GM21447 (cell line): ENCODE data around the gene SIGLEC11.
"Not testable (repeated sequence)": the region's sequence is repeated elsewhere in the genome, so short reads cannot be mapped to it uniquely, and the experiment has no call there.

Experiments
- ATAC-seq: cut with Tn5 transposase; IDR thresholded peaks from one replicate; pipeline ENCODE4 v1.9.1; 2021; ENCODE audit not compliant: unreplicated experiment

SIGLEC11 gene, protein sequence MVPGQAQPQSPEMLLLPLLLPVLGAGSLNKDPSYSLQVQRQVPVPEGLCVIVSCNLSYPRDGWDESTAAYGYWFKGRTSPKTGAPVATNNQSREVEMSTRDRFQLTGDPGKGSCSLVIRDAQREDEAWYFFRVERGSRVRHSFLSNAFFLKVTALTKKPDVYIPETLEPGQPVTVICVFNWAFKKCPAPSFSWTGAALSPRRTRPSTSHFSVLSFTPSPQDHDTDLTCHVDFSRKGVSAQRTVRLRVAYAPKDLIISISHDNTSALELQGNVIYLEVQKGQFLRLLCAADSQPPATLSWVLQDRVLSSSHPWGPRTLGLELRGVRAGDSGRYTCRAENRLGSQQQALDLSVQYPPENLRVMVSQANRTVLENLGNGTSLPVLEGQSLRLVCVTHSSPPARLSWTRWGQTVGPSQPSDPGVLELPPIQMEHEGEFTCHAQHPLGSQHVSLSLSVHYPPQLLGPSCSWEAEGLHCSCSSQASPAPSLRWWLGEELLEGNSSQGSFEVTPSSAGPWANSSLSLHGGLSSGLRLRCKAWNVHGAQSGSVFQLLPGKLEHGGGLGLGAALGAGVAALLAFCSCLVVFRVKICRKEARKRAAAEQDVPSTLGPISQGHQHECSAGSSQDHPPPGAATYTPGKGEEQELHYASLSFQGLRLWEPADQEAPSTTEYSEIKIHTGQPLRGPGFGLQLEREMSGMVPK

DNA sequence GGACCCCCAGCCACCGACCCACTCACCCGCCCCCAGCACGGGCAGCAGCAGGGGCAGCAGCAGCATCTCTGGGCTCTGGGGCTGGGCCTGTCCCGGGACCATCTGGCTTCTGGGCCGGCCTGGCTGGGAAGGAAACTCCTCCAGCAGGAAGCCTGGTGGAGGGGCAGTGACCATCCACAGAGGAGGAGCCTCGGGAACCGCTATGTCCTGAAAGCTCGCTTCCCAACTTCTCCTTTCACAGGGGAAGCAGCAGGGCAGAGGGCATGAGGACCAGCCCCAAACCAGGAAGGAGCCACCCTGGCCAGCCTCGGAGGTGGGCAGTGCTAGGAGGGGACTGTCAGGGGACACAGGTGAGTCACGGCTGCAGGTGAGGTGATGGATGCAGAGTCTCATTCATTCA, at the start of gene SIGLEC11:
Gene SIGLEC11, minus strand, starts transcription at position 193 of the 400 bp plus-strand sequence. Its CDS starts 91 bp downstream, at position 102.
- ATAC-seq, result not testable (repeated sequence)

DNA sequence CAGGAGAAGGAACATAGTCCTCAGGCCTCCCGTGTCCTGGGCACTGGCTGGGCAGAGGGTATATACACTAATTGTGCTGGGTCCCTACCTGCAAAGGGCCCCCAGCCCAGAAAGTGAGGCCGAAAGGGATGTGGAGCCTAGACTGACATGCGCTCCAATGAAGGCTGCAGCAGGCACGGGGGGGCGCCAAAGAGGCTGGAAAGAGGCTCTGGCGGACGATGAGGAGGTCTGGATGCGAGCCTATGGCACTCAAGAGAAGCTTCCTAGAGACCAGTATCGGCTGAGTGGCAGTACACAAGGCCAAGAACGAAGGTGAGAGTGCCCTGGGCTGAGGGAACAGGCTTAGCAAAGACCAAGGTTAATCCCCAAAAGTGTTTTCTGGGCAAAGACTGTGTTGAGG, 47.6 kb upstream of the SIGLEC11 start:
- no peak for ATAC-seq

DNA sequence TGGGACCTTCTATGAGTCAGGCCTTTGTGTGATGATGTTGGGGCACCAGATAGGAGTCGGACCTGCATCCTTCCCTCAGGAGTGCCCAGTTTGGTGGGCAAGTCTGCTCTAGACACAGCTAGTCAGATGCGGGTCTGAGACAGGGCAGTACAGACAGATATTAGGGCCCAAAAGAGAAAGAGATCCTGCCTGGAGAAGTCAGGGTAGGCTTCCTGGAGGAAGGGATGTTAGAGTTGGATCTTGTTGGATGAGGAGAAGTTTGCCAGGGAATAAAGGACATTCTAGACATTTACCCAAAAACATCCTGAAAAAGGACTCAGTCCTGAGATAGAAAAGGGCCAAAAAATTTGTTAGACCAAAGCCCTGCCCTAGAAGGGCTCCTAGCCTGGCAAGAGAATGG, 47.0 kb upstream of the SIGLEC11 start:
- no peak for ATAC-seq

DNA sequence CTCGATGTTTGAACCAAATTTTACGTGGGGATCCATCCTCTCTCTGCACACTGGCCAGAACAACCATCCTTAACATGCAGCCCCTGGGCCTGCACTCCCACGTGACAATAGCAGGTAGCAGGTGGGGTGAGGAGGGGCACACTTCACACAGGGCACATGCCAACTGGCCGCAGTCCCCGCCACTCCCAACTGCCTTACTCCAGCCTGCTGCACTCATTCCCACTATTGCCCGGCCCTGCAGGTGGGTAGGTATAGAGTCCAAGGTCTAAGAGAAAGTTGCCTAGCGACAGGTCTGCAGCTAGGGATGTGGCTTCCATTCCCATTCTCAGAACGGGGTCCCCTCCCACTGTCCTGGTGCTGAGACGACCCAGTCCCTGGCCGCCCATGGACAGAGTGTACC, 46.2 kb upstream of the SIGLEC11 start:
- ATAC-seq, result no peak

DNA sequence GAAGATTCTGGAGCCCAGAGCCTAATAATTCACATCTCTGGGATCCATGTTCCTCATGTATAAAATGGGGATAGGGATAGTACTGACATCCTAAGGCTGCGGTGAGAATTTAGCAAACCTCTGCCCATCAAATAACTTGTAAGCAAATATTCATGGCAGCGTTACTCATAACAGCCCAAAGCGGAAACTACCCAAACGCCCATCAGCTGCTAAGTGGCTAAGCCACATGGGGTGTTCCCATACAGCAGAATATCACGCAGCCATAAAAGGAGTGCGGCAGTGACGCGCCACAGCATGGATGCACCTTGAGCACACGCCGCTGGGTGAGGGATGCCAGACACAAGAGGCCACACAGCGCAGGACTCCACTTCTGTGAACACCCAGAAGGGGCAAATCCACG, 44.5 kb upstream of the SIGLEC11 start:
- no peak for ATAC-seq

DNA sequence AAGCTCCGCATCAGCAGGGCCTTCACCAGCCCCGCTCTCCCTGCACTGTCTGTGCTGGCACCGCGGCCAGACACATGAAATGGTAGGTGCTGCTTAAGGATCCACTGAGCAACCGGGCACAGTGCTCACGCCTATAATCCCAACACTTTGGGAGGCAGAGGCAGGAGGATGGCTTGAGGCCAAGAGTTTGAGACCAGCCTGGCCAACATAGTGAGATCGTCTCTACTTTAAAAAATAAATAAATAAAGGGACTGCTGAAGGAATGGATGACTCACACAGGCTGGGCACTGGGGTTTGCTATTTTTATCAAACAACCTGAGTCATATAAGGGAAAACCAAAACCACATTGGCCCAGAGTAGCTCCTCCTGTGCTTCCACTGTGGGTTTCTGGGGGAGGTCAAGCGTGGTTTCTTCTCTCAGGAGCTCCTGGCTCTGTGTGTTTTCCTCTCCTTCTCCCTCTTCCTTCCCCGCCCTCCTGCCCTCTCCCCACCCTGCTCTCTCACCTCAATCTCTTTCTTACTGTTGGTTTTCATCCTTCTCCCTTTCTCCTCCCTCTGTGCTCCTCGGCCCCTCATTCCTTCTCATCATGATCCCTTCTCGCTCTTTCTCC, 42.9 kb upstream of the SIGLEC11 start:
- no peak for ATAC-seq

DNA sequence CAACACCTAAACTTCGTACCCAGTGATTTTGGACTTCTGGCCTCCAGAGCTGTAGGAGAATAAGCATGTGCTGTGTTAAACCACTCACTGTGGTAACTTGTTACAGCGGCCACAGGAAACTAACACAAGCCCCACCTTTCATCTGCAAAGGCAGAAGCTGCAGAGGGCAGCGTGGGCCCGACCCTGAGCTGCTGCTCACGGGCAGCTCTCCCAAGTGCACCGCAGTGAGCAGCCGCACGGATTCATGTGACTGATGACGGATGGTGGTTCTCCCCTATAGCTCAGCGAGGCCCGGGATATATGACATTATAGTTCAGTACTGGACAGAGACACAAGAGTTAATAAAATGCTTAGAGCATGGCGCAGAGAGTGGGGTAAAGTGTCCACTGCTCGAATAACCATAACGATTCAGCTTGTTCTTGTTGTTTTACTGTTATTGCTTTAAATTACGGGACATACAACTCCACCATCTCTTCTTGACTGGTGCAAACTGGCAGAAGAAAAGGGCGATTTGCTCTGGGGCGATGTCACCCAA, 42.3 kb upstream of the SIGLEC11 start:
- ATAC-seq, result no peak

DNA sequence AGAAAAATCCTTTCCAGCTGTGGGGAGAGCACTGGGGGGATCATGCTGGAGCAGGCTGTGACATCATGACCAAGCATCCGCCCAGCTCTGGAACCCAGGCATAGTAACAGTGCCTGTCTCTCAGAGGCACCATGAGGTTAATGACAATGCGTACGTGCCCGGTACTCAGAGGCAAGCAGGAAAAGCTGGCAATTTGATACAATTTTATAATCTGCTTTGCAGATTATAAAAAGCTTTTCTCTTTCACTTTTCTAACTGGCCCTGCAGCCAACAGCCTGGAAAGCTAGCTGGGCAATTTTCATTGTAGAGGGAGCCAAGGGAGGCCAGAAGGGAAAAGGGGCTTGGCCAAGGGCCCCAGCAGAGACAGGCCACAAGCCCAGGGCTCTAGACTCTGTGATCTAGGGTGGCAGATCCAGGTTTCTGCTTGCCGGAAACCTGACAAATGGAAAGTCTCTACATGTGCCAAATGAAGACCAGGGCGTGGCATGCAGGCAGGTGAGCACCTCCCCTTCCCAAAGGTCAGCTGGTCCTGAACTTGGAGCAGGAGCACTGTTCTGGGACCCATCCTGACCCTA, 41.5 kb upstream of the SIGLEC11 start:
- ATAC-seq, result no peak

DNA sequence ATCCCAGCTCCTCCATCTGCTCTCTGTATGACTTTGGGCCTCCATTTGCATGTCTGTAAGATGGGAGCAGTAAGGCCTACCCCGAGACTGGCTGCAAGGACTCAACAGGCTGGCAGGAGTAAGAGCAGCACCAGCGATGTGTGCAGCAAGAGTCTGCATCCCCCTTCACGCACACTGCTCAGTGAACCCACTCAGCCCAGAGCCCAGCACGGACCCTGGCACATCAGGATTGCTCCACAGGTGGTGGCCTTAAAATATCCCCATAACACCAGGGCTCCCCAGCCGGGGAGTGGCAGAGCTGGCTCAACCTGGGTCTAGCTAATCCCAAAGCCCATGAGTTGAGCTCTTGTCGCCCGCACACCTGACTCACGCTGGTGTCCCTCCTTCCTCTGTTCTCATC, 40.8 kb upstream of the SIGLEC11 start:
- no peak for ATAC-seq

DNA sequence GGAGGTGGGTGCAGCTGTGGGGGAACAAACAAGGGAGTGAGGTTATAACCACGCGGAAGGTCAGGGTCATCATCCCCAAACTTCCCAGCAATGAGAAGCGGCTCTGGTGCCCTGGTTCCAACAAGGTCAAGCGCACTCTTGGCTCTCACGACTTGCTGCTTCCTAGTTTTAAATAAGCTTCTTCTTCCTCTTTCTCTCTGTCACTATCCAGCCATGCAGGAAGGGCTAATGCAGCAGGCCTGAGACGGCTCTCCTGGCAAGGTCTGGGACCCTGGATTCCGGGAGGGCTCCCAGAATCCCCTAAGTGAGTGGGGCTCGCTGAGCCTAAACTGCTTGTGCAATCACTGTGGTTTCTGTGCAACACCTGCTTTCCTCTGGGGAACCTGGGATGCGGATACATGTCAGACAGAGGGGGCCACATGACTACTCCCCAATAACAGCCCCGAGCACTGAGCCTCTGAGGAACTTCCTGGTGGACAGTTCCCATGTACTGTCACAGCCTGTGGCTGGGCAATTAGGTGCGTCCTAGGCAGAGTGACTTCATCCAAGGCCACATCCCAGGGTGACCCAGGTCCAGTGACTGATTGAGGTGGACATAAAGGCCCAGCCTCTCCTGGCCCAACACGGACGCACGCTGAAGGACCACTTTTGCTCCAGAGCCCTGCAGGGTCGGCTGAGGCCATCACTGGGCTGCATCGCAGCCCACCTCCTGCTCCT, 40.0 kb upstream of the SIGLEC11 start:
- no peak for ATAC-seq

DNA sequence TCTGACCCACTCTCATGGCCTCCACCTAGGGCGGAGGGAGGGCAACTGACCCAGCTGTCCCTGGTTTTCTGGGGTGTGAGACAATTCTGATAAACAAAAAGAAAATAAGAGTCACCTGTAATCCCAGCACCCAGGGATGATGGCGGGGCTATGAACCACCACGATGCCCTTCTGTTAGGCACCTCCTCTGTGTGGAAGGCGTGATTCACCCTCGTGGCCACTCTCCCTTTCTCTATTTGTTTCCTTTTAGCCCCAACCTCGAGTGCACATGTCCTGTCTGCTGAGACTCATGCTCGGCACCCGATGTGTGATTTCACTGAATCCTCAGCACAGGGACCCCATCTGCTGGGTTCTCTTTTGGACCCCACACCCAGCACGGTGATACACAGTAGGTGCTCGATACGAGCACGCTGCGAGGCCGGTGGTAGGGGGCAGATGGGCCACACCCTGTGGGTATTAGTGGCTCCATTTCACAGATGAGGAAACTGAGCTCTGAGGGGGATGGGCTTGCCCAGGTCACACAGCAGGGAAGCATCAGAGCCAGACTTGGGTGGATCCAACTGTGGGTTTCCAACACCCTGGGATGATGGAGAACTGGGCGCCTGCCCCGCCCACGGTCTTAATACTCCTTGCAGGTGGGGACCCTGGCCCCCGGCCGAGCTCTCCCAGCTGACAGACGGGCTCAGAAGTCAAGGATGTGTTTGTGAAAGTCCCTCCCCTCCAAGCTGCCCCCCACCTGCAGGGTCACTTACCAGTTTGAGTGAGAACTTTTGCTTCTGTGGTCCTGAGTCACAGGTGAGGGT, 39.3 kb upstream of the SIGLEC11 start:
- ATAC-seq, result no peak

DNA sequence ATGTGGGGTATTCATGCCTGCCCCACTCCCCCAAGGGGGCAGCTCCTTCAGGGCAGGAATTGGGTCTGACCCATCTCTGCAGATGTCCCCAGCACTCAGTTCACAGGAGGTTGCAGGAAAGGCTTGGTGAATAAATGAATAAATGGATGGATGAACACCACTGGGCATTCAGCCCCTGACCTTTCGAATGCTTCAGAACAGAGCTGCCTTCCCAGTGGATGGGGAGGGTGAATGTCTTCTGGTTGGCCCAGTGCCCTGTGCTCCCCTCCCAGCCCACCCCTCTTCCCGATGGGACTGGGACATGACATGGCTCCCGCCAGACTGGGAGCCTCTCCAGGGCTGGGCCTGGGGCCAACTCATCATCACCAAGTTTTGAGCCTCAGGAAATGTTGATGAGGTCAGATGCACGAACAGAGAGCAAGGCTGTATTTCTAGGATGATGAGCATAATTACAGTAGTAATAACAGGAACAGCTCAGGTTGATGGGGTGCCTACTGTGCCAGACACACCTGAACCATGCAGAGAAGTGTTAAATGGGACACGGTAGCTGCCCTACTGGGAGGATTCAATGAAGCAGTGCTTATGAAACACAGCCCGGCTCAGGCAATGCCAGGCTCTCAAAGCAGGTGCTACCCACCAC, 38.5 kb upstream of the SIGLEC11 start:
- ATAC-seq, result no peak

DNA sequence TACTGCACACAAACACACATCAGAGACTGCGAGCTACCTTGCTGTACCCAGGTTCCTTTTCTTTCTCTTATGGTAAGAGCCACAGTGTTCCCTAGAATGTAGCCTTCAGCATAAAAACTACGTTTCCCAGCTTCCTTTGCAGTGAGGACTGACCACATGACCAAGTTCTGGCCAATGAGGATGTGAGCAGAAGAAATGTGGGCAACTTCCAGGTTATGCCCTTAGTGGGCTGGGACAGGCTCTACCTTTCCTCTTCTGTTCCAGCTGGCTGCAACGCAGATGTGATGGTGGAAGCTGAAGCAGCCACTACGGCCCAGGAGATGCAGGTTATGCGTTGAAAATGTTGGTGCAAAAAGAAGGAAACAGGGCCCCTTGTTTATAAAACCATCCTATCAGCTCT, 36.7 kb upstream of the SIGLEC11 start:
- ATAC-seq, result no peak

DNA sequence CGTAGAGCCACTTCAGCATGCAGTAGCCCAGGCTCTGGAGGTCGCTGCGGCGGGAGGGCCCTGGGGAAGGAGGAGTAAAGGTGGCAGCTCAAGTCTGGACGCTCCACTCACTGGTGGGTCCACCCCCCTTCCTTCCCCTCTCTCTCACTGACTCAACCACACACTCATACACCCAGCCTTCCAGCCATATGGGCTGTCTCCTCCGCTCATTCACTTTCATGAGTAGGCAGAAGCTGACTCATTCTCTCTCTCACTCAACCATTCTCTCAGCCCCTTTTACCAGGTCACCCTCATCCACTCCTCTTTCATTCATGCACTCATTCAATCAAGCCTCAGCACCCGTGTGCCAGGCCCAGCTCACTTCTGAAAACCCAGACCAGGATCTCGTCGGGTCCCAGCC, 27.5 kb upstream of the SIGLEC11 start:
- no peak for ATAC-seq

DNA sequence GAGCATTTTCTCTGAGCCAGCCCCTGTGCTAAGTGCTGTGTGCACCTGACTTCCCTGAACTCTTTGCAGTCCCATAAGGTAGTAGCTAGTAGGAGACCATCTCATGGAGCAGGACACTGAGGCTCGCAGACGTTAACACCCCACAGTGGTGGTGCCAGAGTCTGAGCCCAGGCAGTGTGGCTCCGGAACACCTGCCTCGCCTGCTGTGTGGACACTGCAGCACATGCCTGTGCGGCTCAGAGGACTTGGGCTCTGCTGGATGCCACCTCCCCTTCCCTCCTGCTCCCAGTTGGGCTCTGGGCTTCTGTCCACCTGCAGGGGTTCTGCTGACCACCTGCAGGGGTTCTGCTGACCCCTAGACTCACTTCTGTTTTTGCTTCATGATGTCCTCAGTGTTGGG, 27.0 kb upstream of the SIGLEC11 start:
- ATAC-seq, result no peak

DNA sequence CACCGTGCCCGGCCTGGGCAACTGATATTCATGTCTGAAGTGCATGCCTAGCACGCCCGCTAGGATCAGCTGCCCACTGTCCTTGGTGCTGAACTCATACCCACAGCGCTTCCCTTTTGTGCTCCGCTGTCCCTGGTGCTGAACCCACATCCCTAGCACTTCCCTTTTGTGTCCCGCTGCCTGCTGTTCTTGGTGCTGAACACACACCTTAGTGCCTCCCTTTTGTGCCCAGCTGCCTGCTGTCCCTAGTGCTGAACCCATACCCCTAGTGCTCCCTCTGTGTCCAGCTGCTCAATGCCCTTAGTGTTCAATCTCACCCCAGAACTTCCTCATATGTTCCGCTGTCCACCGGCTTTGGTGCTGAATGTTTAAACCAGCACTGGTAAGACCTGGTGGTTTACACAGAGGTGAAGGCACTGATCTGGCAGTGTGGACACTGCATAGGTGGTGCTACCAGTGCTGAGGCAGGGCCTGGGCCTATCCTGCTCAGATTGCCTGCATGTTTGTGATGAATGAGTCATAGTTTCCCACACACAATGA, 26.3 kb upstream of the SIGLEC11 start:
- ATAC-seq, result no peak

DNA sequence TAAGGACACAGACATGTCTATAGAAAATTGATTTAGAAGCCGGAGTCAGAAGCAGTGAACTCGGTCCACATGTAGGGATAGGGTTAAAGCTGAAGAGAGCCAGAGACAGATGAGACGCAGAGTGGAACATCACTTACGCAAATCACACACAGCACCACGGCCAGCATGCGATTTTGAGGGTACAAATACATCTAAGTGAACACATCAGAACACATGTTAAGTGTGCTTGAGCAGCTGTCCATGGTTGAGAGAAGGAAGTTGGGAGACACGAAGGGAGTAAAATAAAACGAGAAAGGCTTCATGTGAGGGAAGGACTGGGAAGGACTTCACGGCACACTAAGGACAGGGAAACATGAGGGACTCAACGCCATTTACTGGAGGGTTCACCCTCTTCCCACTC, 25.4 kb upstream of the SIGLEC11 start:
- no peak for ATAC-seq

DNA sequence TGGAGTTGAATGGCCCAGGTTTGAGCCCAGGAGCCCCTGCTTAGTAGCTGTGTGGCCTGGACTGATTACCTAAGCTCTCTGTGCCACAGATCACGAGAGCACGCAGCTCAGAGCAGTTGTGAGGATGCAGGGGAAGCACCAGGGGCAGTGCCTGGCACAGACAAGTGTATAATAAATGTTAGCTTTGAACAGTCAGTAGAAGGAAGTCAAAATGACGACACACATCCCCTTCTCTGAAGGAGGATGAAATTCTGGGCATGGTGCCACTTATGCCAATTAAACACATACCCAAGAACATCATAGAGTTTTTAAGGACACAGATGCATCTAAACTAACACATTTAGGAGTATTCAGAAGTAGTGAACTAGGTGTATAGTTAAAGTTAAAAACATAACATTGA, 24.9 kb upstream of the SIGLEC11 start:
- ATAC-seq, result no peak

DNA sequence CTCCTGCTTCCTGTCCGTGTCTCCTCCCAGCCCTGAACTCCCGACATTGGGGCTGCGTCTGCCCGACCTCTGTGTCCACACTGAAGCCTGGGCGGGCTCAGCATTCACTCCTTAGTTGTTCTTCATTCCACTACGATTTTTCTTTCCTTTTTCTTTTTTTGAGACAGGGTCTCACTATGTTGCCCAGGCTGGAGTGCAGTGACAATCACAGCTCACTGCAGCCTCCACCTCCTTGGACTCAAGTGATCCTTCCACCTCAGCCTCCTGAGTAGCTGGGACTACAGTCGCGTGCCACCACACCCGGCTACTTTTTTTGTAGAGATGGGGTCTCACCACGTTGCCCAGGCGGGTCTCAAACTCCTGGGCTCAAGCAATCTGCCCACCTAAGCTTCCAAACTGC, 23.5 kb upstream of the SIGLEC11 start:
- no peak for ATAC-seq
